Endometrial microvascular endothelial cells (primary cell): ENCODE data around the gene MIPEP. TPM values are rescaled to one million over a fixed set of nuclear protein-coding genes. Genes with fewer than 3 reads are reported as not detected.
"Not testable (repeated sequence)": the region's sequence is repeated elsewhere in the genome, so short reads cannot be mapped to it uniquely, and the experiment has no call there.

Source experiments
- in situ Hi-C: cut with HindIII; loops from 2 replicates; pipeline ENCODE4 v1.10.0; 2017; ENCODE audit warnings: low sequenced_read_pairs, low pct_unique_long_range_greater_than_20kb; ENCODE audit errors: inconsistent ontology term
- total RNA-seq: library from RNA; depleted of rRNA; stranded (reverse); fragments of >200 nt; gene quantifications from one replicate; pipeline ENCODE4 v1.2.3, GENCODE V29; 2015; ENCODE audit errors: inconsistent ontology term

MIPEP gene
- total RNA-seq, 1 donor from 2014 or later, result 40.5 TPM

DNA sequence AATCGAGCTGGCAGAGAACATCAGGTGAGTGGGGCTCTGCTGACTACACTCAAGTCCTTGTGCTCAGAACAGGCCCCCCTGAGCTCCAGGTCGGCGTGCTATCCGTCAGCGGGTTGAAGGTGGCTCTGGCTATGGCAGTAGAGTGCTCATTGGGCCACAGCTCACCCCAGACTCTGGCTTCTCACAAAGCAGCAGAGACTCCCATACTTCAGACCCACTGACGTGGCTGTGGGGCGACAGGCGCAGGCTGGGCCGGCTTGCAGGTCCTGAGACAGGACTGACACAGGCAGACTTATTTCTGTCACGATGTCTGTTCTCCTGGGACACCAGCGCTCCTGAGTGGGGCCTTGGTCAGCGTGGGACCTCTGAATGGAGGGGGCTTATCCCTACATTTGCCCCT lies 5.5 kb upstream of the MIPEP start:
- in situ Hi-C loops, result not testable (repeated sequence)

DNA sequence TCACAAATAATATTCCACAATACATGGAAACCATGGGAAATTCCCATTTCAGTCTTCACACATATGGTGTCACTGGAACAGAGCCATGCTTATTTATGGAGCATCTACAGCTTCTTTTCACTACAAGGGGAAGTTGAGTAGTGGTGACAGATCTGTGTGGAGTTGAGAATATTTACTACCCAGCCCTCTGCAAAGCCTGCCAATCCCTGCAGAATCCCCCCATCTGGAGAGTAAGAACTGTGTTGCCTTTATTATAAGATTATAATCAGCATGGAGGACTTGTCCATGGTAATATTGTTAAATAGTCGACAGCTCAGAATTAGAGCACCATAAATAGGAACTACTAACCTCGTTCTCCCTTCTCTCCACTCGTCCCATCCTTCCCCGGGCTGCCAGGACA lies 4.6 kb upstream of the MIPEP start:
- in situ Hi-C loops, result not testable (repeated sequence)

DNA sequence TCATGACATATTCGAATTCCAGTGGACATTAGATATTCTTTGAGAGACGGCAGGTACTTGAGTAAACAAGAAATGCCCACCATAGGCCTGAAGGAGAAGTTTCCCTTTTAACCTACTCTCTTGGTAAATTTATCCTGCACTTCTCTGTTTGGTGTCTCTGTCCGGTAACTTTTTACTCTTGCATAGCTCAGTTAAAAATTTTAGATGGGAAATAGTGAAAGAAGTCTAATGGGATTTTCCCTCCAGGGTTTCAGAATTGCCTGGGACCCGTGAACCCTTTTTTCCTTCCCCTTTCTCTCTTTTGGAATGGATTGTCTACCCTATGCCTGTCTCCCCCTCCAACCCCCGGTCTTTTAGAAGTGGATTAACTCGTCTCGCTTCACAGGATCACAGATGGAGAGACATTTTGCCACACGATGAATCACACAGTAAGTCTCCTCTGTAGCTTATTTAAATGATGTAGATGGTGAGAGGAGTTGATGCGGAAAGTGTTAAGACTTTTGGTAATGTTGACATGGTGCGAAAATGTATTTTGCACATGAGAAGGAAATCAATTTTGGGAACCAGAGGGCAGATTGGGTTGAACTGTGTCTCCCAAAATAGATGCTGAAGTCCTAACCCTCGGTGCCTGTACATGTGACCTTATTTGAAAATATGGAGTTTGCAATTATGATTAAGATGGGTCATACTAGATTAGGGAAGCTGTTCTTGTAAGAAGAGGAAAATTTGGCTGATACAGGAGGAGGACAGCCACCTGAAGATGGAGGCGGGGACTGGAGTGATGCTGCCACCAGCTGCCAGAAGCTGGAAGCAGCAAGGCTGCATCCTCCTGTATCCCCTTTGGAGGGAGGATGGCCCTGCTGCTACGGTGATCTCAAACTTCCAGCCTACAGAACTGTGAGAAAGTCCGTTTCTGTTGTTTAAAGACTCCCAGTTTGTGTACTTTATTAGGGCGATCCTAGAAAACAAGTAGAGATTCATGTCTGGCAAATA lies 711 bp upstream of the MIPEP start:
- in situ Hi-C loops, result no loop called here

DNA sequence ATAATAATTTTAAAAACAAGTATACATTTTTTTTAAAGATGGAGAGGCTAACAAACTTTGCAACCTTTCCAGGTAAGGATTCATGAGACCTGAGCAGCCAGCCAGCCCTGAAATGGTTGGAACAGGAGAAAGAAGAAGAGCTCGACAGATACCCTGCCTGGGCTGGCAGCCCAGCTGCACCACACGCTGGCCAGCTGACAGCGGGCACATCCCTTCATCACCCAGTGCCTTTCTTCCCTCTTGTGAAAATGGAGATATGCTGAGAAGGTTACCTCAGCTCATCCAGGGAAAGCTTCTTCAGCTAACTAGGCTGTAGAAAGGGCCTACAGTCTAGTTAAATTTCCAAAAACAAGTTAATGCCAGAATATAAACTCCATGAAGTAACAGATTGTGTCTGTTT lies 4.8 kb downstream of the MIPEP start:
- in situ Hi-C loops, result not testable (repeated sequence)

DNA sequence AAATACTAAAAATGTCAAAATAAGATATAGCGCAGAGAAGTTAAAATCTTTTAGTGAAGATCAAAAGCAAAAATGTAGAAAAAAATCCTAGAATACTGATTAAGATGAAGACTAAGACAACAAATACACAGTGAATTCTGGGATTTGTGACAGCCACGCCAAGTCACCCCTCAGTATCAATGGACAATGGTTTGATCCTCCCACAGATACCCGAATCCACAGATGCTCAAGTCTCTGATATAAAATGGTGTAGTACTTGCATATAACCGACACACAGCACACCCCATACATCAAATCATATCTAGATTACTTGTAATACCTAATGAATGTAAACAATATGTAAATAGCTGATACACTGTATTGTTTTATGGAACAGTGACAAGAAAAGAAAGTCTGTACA lies 5.9 kb downstream of the MIPEP start:
- in situ Hi-C loops, result no loop called here

DNA sequence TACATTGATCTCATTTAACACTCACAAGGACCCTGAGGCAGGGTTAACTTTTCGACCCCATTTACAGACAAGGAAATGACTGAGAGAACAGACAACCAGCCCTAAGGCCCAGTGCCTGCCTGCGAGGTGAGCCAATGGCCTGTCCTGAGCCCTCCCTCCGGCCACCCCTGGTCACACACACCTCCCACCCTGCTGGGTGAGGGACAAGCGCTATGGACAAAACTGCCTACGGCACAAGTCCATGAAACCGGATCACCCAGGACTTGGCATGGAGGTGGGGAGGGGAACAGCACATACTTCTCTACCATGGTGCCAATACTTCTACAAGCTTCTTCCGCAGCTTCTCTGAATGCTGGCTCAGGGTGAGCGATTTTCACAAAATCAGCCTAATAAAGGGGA lies 7.8 kb downstream of the MIPEP start:
- in situ Hi-C loops, result not testable (repeated sequence)

DNA sequence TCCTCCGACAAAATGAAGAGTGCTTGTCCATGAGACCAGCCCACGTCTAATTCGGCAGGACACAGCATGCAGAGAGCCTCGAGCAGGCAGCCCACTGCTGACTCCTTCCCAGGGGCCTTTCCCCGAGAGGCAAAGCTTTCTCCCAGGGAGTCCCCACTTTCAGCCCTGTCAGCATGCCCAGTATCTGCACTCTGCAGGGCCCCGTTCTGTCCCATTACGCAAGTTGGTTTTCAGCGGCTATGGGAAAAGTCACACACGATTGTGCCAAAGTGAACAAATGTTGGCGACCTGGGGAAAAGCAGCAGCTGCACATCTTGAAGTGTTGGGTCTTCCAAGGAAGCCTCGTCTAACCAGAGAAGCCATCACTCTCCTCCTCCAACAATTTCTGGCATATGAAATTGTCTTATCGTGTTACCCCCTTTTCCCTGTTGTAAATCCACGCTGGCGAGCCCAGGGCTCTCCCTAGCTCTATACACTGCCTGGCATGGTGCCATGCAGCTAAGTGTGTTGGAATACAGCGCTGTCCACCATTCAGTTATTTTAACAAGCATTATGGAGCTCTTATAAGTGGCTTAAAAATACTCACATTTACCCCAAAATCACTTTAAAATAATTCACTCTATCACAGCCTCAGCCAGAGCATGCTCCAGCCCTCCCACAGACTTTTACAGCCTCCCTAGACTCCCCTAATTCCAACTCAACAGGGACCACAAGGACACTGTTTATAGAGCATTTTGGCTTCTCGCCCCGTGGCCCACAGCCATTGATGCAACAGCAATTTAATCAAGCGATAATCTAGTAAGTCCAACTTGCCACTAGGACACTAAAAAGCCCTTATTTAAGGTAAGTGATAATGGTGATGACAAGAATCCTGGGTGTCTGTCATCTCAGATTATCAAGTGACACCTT lies 8.5 kb downstream of the MIPEP start:
- in situ Hi-C loops, result not testable (repeated sequence)

DNA sequence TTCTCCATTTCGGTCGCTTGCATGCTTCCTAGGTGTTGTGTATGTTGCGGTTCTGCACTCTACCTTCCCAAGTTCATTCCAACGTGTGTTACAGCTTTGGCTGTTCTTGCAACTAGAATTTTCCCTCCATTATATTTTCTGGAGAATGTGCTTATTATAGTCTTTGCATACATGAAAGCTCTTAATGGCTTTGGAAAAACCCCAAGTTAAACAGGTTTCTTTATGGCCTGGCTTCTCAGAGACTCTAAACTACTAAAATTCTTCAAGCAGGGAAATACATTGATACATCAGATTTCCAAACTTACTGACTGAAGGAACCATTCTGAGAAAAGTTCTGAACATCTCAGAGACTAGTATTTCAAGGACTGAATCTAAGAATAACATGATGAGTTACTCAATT lies 11.9 kb downstream of the MIPEP start:
- in situ Hi-C loops, result no loop called here

DNA sequence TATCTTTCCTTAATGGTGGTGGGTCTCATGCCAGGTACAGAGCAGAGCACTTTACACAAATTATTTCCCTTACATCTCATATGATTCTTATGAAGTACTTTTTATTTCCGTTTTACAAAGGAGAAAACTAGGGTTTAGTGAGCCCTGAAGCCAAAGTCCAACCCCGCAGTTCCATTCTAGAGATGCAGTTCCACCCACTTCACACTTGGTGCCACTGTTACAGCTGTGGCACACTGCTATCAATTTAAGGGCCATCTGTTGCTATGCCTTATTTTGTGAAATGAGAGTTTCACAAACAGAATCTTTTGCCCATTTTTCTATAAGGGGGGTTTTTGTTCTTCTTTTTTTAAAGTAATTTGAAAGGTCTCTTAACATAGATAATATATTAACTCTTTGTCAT lies 12.9 kb downstream of the MIPEP start:
- in situ Hi-C loops, result no loop called here

DNA sequence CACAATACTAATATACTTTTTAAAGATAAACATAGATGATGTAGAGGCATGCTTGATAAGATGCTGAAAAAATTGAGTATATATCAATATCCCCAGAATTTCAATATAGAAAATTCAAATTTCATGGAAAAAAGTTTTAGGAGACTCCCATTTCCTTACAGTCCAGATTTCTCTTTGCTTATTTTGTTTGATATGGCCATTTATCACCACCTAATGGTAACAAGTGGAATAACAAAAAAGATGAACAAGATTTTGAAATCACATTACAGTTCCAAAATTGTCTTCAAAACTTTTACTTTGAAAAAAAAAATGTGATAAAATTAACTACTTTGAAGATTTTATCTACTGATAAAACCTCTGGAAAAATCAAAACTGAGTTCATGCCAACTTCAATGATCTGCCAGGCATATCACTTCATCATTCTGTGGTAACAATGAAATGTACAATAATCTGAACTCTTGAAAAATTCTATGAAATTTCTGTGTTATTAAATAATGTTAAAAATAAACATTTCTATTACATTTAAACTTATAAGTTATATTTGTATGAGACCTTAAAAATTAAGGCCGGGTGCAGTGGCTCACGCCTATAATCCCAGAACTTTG lies 17.5 kb downstream of the MIPEP start:
- in situ Hi-C loops, result no loop called here

DNA sequence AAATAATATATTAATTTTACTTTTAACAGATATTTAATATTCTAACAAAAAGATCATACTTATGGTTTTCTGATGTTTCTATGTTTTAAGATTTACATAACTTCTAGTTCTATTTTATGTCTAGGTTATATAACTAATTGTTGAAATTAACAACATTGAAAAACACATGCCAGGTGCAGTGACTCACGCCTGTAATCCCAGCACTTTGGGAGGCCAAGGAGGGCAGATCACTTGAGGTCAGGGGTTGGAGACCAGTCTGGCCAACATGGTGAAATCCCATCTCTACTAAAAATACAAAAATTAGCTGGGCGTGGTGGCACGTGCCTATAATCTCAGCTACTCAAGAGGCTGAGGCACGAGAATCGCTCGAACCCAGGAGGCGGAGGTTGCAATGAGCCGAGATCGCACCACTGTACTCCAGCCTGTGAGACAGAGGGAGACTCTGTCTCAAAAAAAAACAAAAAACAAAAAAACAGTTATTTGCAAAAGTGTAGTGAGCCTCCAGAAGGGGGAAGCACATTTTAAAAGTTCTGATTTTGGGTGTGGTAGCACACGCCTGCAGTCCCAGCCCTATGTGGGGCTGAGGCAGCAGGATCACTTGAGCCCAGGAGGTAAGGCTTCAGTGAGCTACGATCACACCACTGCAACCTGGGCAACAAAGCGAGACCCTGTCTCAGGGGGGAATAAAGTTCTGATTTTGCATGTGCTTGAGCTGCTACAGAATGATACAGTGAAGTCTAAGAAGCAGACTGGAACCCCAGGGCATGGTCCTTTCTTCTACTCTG lies 18.7 kb downstream of the MIPEP start:
- in situ Hi-C loops, result no loop called here

DNA sequence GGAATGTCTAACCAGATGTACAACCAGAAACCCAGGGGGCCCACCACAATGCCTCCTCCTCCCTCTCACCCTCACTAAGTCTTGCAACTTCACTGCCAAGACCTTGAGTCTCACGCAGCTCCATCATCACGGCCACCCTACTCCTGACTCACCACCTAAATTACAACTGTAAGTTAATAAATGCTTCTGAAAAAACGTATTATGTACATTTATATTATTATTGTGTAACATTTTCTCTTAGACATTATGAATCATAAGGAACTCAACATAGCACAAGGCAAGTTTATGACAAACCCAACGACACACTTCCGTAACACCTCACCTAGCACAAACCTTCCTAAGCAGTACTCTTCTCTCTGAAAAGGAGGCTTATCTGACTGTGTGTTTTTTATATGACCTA lies 20.7 kb downstream of the MIPEP start:
- in situ Hi-C loops, result no loop called here

DNA sequence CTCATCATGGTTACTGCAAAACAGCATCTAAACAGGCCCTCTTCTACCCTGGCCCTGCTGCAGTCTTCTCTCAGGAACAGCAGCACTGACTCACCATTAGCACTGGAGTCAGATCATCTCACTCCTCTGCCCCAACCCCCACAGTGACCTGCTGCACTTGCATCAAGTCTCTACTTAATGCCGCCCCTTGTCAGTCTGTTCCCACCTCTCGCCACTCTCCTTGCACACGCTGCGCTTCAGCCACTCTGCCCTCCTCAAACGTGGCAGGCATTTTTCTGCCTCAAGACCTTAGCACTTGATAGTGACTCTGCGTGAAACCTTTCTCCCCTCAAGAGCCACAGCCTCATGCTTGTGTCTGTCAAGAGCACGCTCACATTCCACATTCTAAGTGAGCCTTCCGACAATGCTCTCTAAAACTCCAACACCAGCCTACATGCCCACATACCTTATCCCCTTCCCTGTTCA lies 22.1 kb downstream of the MIPEP start:
- in situ Hi-C loops, result no loop called here

DNA sequence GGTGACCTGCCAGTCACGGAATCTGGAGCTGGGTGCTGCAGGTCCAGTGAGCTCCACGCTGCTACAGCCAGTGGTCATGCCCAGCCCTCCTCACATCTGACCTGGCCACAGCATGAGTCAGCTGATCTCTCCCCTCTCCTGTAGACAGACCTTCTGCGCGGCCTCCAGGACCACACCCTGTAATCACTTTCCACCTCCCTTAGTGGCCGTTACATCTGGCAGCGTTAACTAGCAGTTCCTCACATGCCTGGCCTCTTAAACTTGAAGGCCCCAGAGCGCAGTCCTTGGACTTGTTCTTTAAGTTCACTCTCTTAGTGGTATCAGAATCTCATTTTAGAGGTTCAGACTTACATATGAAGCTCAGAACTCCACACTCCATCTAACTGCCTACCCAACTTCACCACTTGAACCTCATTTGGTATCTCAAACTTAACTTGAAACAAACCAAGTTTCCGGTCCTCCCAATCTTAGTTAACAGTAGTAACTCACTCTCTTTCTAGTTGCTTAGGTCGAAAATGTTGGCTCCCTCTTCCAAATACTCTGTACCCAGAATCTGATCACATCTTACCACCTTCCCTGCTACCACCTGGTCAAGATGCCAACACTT lies 22.7 kb downstream of the MIPEP start:
- in situ Hi-C loops, result no loop called here

DNA sequence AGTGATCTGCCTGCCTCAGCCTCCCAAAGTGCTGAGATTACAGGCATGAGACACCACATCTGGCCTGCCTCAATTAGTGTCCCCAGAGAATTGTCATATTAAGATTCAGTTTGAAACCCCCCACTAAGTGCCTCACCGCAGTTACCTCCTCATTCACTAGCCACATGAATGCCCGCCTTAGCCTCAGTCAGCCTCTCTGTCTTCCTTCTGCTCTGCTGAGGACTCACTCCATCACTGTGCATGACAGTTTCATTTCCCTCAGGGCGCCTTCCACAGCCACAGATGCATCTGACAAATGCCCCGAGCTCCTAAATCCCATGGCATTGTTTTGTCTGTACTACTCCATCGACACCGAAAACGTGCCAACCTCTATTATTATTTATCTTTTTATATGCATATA lies 23.3 kb downstream of the MIPEP start:
- in situ Hi-C loops, result no loop called here

DNA sequence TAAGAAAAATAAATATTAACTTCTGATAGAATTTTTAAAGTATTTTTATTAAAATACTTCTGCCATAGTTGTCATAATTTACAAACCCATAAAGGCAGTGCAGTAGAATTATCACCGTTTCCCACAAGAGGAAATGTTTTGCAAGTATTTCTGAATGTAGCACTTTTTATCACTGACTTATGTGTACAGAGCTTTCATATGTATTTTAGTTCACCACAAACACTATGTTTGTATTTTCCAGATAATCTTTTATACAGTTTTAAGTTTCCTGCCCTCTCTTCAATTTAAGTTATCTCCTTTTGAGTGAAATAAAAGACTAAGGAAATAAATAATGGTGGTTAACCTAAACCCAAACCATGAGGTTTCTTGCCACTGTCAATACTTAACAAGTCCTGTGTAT lies 24.2 kb downstream of the MIPEP start:
- in situ Hi-C loops, result no loop called here

DNA sequence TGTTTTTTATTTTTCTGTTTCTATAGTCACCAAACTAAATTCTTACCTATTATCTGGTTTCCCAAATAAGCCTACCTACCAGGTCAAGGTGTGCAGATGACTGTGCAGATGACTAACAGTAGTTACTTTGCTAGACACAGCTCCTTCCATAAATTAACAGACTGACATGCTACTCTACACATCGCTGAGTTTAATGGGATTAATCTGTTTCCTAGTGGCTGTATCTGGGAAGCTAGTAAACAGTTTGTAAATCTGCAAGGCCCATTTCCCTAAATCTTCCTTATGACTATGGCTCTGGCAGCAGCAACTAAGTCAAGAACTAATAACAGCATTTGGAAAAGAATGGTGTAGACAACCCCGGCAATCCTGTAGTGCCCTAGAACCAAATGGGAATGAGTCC lies 27.9 kb downstream of the MIPEP start:
- in situ Hi-C loops, result no loop called here

DNA sequence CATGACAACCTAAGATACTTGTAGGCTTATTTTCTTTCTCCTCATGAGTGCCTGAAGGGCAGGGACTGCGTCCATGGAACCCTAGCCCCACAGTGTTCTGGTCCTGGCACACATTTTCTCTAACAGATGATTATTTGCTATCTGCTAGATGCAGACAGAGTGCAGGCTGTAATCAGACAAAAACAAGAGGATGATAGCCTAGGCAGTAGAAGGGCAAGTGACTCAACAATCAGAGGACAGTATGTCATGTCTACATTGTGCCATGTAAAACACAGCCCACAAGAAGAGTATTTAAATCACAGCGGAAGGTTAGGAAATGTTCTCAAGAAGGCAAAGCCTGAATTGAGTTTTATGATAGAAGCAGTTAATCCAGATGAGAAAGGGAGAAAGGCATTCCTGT lies 29.3 kb downstream of the MIPEP start:
- in situ Hi-C loops, result no loop called here
